DOHH2 (cell line): ENCODE data around the gene VPS9D1.

ENCODE experiments used
- EZH2phosphoT487 ChIP-seq: fragments of 200-600 bp; sonication (generic); IDR thresholded peaks from 2 replicates; pipeline ENCODE4 v1.6.1; 2017; ENCODE audit warnings: borderline replicate concordance, mild to moderate bottlenecking, antibody characterized with exemption, low read length, moderate library complexity, mixed read lengths
- TF ChIP-seq, protein P1 (sequence below): fragments of 200-600 bp; sonication (generic); IDR thresholded peaks from one replicate; pipeline ENCODE4 v1.5.1; 2014; ENCODE audit warnings: antibody characterized with exemption, mild to moderate bottlenecking, low read depth, low read length; ENCODE audit not compliant: poor library complexity, severe bottlenecking

DNA sequence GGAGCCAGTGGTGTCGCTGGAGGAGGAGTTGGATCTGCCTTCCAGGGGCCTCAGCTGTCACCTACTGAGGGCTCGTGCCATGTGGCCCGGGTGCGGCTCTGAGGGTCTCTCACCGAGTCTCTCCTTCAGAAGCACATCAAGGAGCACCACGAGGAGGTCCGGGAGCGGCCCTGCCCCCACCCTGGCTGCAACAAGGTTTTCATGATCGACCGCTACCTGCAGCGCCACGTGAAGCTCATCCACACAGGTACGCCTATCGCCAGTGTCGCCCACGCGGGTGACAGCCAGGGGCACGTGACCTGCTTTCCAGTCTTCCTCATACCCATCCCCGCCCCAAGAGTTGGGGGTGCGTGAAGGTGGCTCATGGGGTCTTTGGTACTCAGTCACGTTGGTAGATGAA, 13.1 kb upstream of the VPS9D1 start:
- TF ChIP-seq, protein P1, sequence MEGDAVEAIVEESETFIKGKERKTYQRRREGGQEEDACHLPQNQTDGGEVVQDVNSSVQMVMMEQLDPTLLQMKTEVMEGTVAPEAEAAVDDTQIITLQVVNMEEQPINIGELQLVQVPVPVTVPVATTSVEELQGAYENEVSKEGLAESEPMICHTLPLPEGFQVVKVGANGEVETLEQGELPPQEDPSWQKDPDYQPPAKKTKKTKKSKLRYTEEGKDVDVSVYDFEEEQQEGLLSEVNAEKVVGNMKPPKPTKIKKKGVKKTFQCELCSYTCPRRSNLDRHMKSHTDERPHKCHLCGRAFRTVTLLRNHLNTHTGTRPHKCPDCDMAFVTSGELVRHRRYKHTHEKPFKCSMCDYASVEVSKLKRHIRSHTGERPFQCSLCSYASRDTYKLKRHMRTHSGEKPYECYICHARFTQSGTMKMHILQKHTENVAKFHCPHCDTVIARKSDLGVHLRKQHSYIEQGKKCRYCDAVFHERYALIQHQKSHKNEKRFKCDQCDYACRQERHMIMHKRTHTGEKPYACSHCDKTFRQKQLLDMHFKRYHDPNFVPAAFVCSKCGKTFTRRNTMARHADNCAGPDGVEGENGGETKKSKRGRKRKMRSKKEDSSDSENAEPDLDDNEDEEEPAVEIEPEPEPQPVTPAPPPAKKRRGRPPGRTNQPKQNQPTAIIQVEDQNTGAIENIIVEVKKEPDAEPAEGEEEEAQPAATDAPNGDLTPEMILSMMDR: no peak
- no peak for TF ChIP-seq EZH2phosphoT487
